LHCN-M2 (cell line): ENCODE measurements around the gene PLS3. TPM values are rescaled to one million over a fixed set of nuclear protein-coding genes. Genes with fewer than 3 reads are reported as not detected.
A peak's percentile ranks its signal among the peaks of the same experiment; 100 is the strongest.
"Not testable (repeated sequence)": the region's sequence is repeated elsewhere in the genome, so short reads cannot be mapped to it uniquely, and the experiment has no call there.

Experiments
- DNase-seq: peaks from one replicate; pipeline ENCODE4 v3.0.0-alpha.2; 2012; ENCODE audit warnings: low read depth
- total RNA-seq: library from RNA; depleted of rRNA; stranded (reverse); fragments of >200 nt; gene quantifications from 2 replicates; pipeline ENCODE4 v1.2.3, GENCODE V29; 2014

Gene PLS3
- total RNA-seq, 1 experiment from 2014 or later, result 108 TPM

GRCh38 chrX:115606861-115607260, 45.9 kb downstream of the PLS3 start:
- DNase-seq, result no peak

- no peak for DNase-seq
Observed at GRCh38 chrX:115609621-115610020, 48.6 kb downstream of the PLS3 start.

- peak; percentile 69 for DNase-seq
Observed at GRCh38 chrX:115616943-115617563, 56.1 kb downstream of the PLS3 start.

GRCh38 chrX:115622534-115622933, 61.6 kb downstream of the PLS3 start:
- no peak for DNase-seq

- no peak for DNase-seq
Observed at GRCh38 chrX:115624916-115625315, 63.9 kb downstream of the PLS3 start.

GRCh38 chrX:115625572-115626301, 64.8 kb downstream of the PLS3 start:
- DNase-seq, result no peak

- no peak for DNase-seq
Observed at GRCh38 chrX:115630204-115630603, 69.2 kb downstream of the PLS3 start.

GRCh38 chrX:115632455-115632854, 71.5 kb downstream of the PLS3 start:
- no peak for DNase-seq

GRCh38 chrX:115633397-115633796, 72.4 kb downstream of the PLS3 start:
- DNase-seq, result not testable (repeated sequence)

GRCh38 chrX:115639334-115639880, 78.4 kb downstream of the PLS3 start:
- DNase-seq, result no peak

- DNase-seq, result no peak
Observed at GRCh38 chrX:115642311-115642710, 81.3 kb downstream of the PLS3 start.

- peak; percentile 30 for DNase-seq
Observed at GRCh38 chrX:115642895-115643530, 82.0 kb downstream of the PLS3 start.

GRCh38 chrX:115644397-115644796, 83.4 kb downstream of the PLS3 start:
- DNase-seq, result not testable (repeated sequence)

GRCh38 chrX:115649461-115650063, 88.6 kb downstream of the PLS3 start:
- DNase-seq, result no peak

- no peak for DNase-seq
Observed at GRCh38 chrX:115650449-115650848, 89.5 kb downstream of the PLS3 start.

GRCh38 chrX:115650916-115651315, 89.9 kb downstream of the PLS3 start:
- DNase-seq, result peak; percentile 49

- DNase-seq, result no peak
Observed at GRCh38 chrX:115652221-115652620, 91.2 kb downstream of the PLS3 start.

GRCh38 chrX:115665122-115665521, 104.1 kb downstream of the PLS3 start:
- no peak for DNase-seq

GRCh38 chrX:115679460-115679859, 118.5 kb downstream of the PLS3 start:
- DNase-seq, result peak; percentile 14

GRCh38 chrX:115687595-115687994, 126.6 kb downstream of the PLS3 start:
- no peak for DNase-seq

GRCh38 chrX:115689931-115690330, 129.0 kb downstream of the PLS3 start:
- DNase-seq, result peak; percentile 15
